H9 (cell line): ENCODE data around the gene CAPN14. TPM values are rescaled to one million over a fixed set of nuclear protein-coding genes. Genes with fewer than 3 reads are reported as not detected.

ENCODE experiments used
- DNase-seq: peaks from one replicate; pipeline ENCODE4 v3.0.0-alpha.2; 2017
- H2AFZ ChIP-seq: one replicate; pipeline ENCODE4 v1.6.1; 2013; ENCODE audit warnings: mild to moderate bottlenecking, low read length, control low read depth, moderate library complexity
- H2AK5ac ChIP-seq: 2 replicates; pipeline ENCODE4 v1.6.1; 2013; ENCODE audit warnings: low read length, control low read depth, mixed read lengths; ENCODE audit not compliant: insufficient read length
- H2BK120ac ChIP-seq: one replicate; pipeline ENCODE4 v1.6.1; 2013; ENCODE audit warnings: low read depth, mild to moderate bottlenecking, low read length, control low read depth, inconsistent platforms; ENCODE audit not compliant: poor library complexity, severe bottlenecking
- H2BK12ac ChIP-seq: 2 replicates; pipeline ENCODE4 v1.6.1; 2013; ENCODE audit warnings: low read length, control low read depth, mixed read lengths, low read depth; ENCODE audit not compliant: insufficient read length
- H2BK15ac ChIP-seq: 2 replicates; pipeline ENCODE4 v1.6.1; 2013; ENCODE audit warnings: low read depth, low read length, control low read depth
- H2BK20ac ChIP-seq: one replicate; pipeline ENCODE4 v1.6.1; 2013; ENCODE audit warnings: low read depth, mild to moderate bottlenecking, low read length, control low read depth, inconsistent platforms; ENCODE audit not compliant: poor library complexity, severe bottlenecking
- H2BK5ac ChIP-seq: 2 replicates; pipeline ENCODE4 v1.6.1; 2013; ENCODE audit warnings: low read length, control low read depth, mixed read lengths; ENCODE audit not compliant: insufficient read length
- H3K14ac ChIP-seq: 2 replicates; pipeline ENCODE4 v1.6.1; 2013; ENCODE audit warnings: low read length, control low read depth; ENCODE audit not compliant: insufficient read depth
- H3K18ac ChIP-seq: 2 replicates; pipeline ENCODE4 v1.6.1; 2013; ENCODE audit warnings: low read depth, mild to moderate bottlenecking, mixed read lengths, low read length, control low read depth; ENCODE audit not compliant: insufficient read length
- H3K23ac ChIP-seq: 2 replicates; pipeline ENCODE4 v1.6.1; 2013; ENCODE audit warnings: low read length, control low read depth, mixed read lengths, low read depth; ENCODE audit not compliant: insufficient read length
- H3K23me2 ChIP-seq: 2 replicates; pipeline ENCODE4 v1.6.1; 2013; ENCODE audit warnings: low read depth, mild to moderate bottlenecking, mixed read lengths, low read length, control low read depth; ENCODE audit not compliant: insufficient read length, poor library complexity, severe bottlenecking
- H3K27ac ChIP-seq: 2 replicates; pipeline ENCODE4 v1.5.1; 2013; ENCODE audit warnings: low read length, control low read depth, mixed read lengths, low read depth; ENCODE audit not compliant: insufficient read length
- H3K27me3 ChIP-seq: 2 replicates; pipeline ENCODE4 v1.6.1; 2013; ENCODE audit warnings: low read length, control low read depth, inconsistent platforms; ENCODE audit not compliant: insufficient read depth
- H3K4ac ChIP-seq: 2 replicates; pipeline ENCODE4 v1.6.1; 2013; ENCODE audit warnings: low read depth, mild to moderate bottlenecking, control low read depth, inconsistent platforms, low read length, moderate library complexity
- H3K4me1 ChIP-seq: 2 replicates; pipeline ENCODE4 v1.6.1; 2013; ENCODE audit warnings: low read length, control low read depth, inconsistent platforms; ENCODE audit not compliant: insufficient read depth
- H3K4me2 ChIP-seq: 2 replicates; pipeline ENCODE4 v1.6.1; 2013; ENCODE audit warnings: low read length, control low read depth, mixed read lengths; ENCODE audit not compliant: insufficient read length, insufficient read depth
- H3K56ac ChIP-seq: 2 replicates; pipeline ENCODE4 v1.6.1; 2013; ENCODE audit warnings: low read depth, mild to moderate bottlenecking, mixed read lengths, low read length, control low read depth; ENCODE audit not compliant: insufficient read length
- H3K79me1 ChIP-seq: 2 replicates; pipeline ENCODE4 v1.6.1; 2013; ENCODE audit warnings: low read depth, mild to moderate bottlenecking, moderate library complexity, low read length, control low read depth, inconsistent platforms; ENCODE audit not compliant: insufficient read depth, poor library complexity, severe bottlenecking
- H3K79me2 ChIP-seq: 2 replicates; pipeline ENCODE4 v1.6.1; 2013; ENCODE audit warnings: low read length, control low read depth, inconsistent platforms; ENCODE audit not compliant: insufficient read depth
- H3K9ac ChIP-seq: 2 replicates; pipeline ENCODE4 v1.6.1; 2013; ENCODE audit warnings: low read length, control low read depth, mixed read lengths; ENCODE audit not compliant: insufficient read length; ENCODE audit errors: extremely low read depth
- H3K9me3 ChIP-seq: one replicate; pipeline ENCODE4 v1.6.1; 2013; ENCODE audit warnings: low read depth, low read length, inconsistent platforms; ENCODE audit not compliant: control insufficient read depth
- H3T11ph ChIP-seq: one replicate; pipeline ENCODE4 v1.6.1; 2013; ENCODE audit warnings: mild to moderate bottlenecking, low read length, control low read depth, inconsistent platforms
- H4K20me1 ChIP-seq: one replicate; pipeline ENCODE4 v1.6.1; 2013; ENCODE audit not compliant: control insufficient read depth, insufficient read length, insufficient read depth
- H4K5ac ChIP-seq: 2 replicates; pipeline ENCODE4 v1.6.1; 2013; ENCODE audit warnings: low read depth, mild to moderate bottlenecking, mixed read lengths, low read length, control low read depth; ENCODE audit not compliant: insufficient read length
- H4K8ac ChIP-seq: replicated peaks from 2 replicates; pipeline ENCODE4 v1.6.1; 2013; ENCODE audit warnings: low read length, control low read depth, mixed read lengths, low read depth; ENCODE audit not compliant: insufficient read length
- H4K91ac ChIP-seq: 2 replicates; pipeline ENCODE4 v1.6.1; 2013; ENCODE audit warnings: low read depth, mild to moderate bottlenecking, moderate library complexity, mixed read lengths, low read length, control low read depth; ENCODE audit not compliant: insufficient read length
- H3K27ac Mint-ChIP-seq, 3 experiments: 2 replicates in 2 of 3; 3 replicates in 1 of 3; pipeline ENCODE4 v1.8.0; 2020 to 2021; ENCODE audit warnings: mixed read lengths in 3 of 3, mild to moderate bottlenecking in 1 of 3, moderate library complexity in 1 of 3
- H3K27me3 Mint-ChIP-seq: 2 replicates; pipeline ENCODE4 v1.8.0; 2021; ENCODE audit warnings: low read depth, mild to moderate bottlenecking, moderate library complexity, mixed read lengths
- H3K36me3 Mint-ChIP-seq, 3 experiments: 2 replicates in 2 of 3; 3 replicates in 1 of 3; pipeline ENCODE4 v1.8.0; 2020 to 2021; ENCODE audit warnings: low read depth in 3 of 3, mixed read lengths in 3 of 3; ENCODE audit not compliant: insufficient read depth in 1 of 3
- H3K4me1 Mint-ChIP-seq, 2 experiments: 2 replicates each; pipeline ENCODE4 v1.8.0; 2020; ENCODE audit warnings: mixed read lengths in 2 of 2
- H3K4me3 Mint-ChIP-seq, 2 experiments: 2 replicates in 1 of 2; 3 replicates in 1 of 2; pipeline ENCODE4 v1.8.0; 2020 to 2021; ENCODE audit warnings: mild to moderate bottlenecking in 2 of 2, mixed read lengths in 2 of 2, moderate library complexity in 1 of 2
- H3K9me3 Mint-ChIP-seq, 2 experiments: 2 replicates in 1 of 2; 3 replicates in 1 of 2; pipeline ENCODE4 v1.8.0; 2020; ENCODE audit warnings: mild to moderate bottlenecking in 2 of 2, mixed read lengths in 2 of 2, moderate library complexity in 1 of 2
- CTCF ChIP-seq: fragments of 200-600 bp; sonication (generic); conservative IDR thresholded peaks from 3 replicates; pipeline ENCODE4 v1.8.0; 2021; ENCODE audit warnings: antibody characterized with exemption, mild to moderate bottlenecking
- WGBS: extraction: QIAGEN DNeasy Blood & Tissue Kit; methylation state at CpG from one replicate; pipeline ENCODE4 v1.1.7; 2013; ENCODE audit warnings: missing lambda C conversion rate, low lambda C conversion rate, mixed read lengths; ENCODE audit not compliant: insufficient read length; ENCODE audit errors: extremely low coverage; 5-methylcytosine and 5-hydroxymethylcytosine counted together
- total RNA-seq: library from RNA; stranded (reverse); gene quantifications from 2 replicates; pipeline ENCODE4 v1.2.1, GENCODE V29; 2021

Gene CAPN14
- total RNA-seq, 1 experiment from 2014 or later, result 0.09 TPM

GRCh38 chr2:31166925-31167324, 50.4 kb downstream of the CAPN14 start:
- no peaks in the 10 kb centered on the region for H3K4me1 Mint-ChIP-seq
- Histone ChIP-seq H3K79me1 (no peaks in the 10 kb centered on the region), H2BK20ac (no peak overlapping the region), H3T11ph (no peak overlapping the region), H3K18ac (no peak overlapping the region), H3K4me2 (no peak overlapping the region), H3K14ac (no peak overlapping the region), H3K9ac (no peak overlapping the region), H3K27ac (no peak overlapping the region), H2BK5ac (no peak overlapping the region), H3K4me1 (no peaks in the 10 kb centered on the region), H3K9me3 (no peaks in the 10 kb centered on the region), H3K27me3 (no peaks in the 10 kb centered on the region), H4K8ac (no peak overlapping the region), H2BK12ac (no peak overlapping the region), H2AFZ (no peak overlapping the region), H2AK5ac (no peak overlapping the region), H3K56ac (no peak overlapping the region), H4K91ac (no peak overlapping the region), H2BK120ac (no peak overlapping the region), H3K23me2 (no peaks in the 10 kb centered on the region), H3K79me2 (no peaks in the 10 kb centered on the region), H3K23ac (no peak overlapping the region), H4K20me1 (no peaks in the 10 kb centered on the region), H4K5ac (no peak overlapping the region), H2BK15ac (no peak overlapping the region), H3K4ac (no peak overlapping the region)
- no peaks in the 10 kb centered on the region for H3K9me3 Mint-ChIP-seq
- H3K36me3 Mint-ChIP-seq, result no peaks in the 10 kb centered on the region
- no peak for DNase-seq
- no peak overlapping the region for H3K27ac Mint-ChIP-seq
- WGBS, result no CpG with 5 or more reads among the region's 1 CpG
- TF ChIP-seq CTCF, result no peak
- H3K27me3 Mint-ChIP-seq, result peaks cover 13% of the 10 kb centered on the region
- H3K4me3 Mint-ChIP-seq, result no peak overlapping the region
